ENCODE measurements around the gene HEXD.
A peak's percentile ranks its signal among the peaks of the same experiment; 100 is the strongest.
"Not testable (repeated sequence)": the region's sequence is repeated elsewhere in the genome, so short reads cannot be mapped to it uniquely, and the experiment has no call there.

The HEXD gene

GRCh38 chr17:82382220-82382932 is 35.8 kb upstream of the HEXD start:
- DNase-seq (ENCODE audit: low read depth, low spot score): not testable (repeated sequence)

- no peak for DNase-seq (ENCODE audit: low read depth, low spot score)
Measured at GRCh38 chr17:82382933-82383255, 35.3 kb upstream of the HEXD start.

- no peak for DNase-seq (ENCODE audit: low read depth, low spot score)
Measured at GRCh38 chr17:82383411-82383810, 34.7 kb upstream of the HEXD start.

GRCh38 chr17:82384051-82384729 is 34.0 kb upstream of the HEXD start:
- DNase-seq (ENCODE audit: low read depth, low spot score): no peak

- DNase-seq (ENCODE audit: low read depth, low spot score): peak; percentile 40
Measured at GRCh38 chr17:82384730-82385481, 33.2 kb upstream of the HEXD start.

GRCh38 chr17:82385559-82386254 is 32.4 kb upstream of the HEXD start:
- DNase-seq (ENCODE audit: low read depth, low spot score): no peak

GRCh38 chr17:82386255-82386831 is 31.8 kb upstream of the HEXD start:
- DNase-seq (ENCODE audit: low read depth, low spot score): no peak

GRCh38 chr17:82386881-82387704 is 31.1 kb upstream of the HEXD start:
- no peak for DNase-seq (ENCODE audit: low read depth, low spot score)

- DNase-seq (ENCODE audit: low read depth, low spot score): no peak
Measured at GRCh38 chr17:82387705-82388106, 30.4 kb upstream of the HEXD start.

GRCh38 chr17:82388223-82388921 is 29.8 kb upstream of the HEXD start:
- peak; percentile 28 for DNase-seq (ENCODE audit: low read depth, low spot score)

- DNase-seq (ENCODE audit: low read depth, low spot score): no peak
Measured at GRCh38 chr17:82388922-82389283, 29.2 kb upstream of the HEXD start.

GRCh38 chr17:82389379-82389778 is 28.8 kb upstream of the HEXD start:
- DNase-seq (ENCODE audit: low read depth, low spot score): no peak

GRCh38 chr17:82390015-82390859 is 27.9 kb upstream of the HEXD start:
- DNase-seq (ENCODE audit: low read depth, low spot score): no peak

- no peak for DNase-seq (ENCODE audit: low read depth, low spot score)
Measured at GRCh38 chr17:82390860-82391435, 27.2 kb upstream of the HEXD start.

- no peak for DNase-seq (ENCODE audit: low read depth, low spot score)
Measured at GRCh38 chr17:82391496-82392066, 26.6 kb upstream of the HEXD start.

- no peak for DNase-seq (ENCODE audit: low read depth, low spot score)
Measured at GRCh38 chr17:82392209-82392920, 25.8 kb upstream of the HEXD start.

- DNase-seq (ENCODE audit: low read depth, low spot score): no peak
Measured at GRCh38 chr17:82392941-82393340, 25.2 kb upstream of the HEXD start.

- DNase-seq (ENCODE audit: low read depth, low spot score): no peak
Measured at GRCh38 chr17:82394278-82394677, 23.9 kb upstream of the HEXD start.
